Stimulated activated CD8-positive, alpha-beta memory T cell treated with anti-CD3 and anti-CD28 coated beads, Interleukin-15, amount 100 ng/mL, for 4 hours (primary cell): Measurements from ENCODE around the gene PFN4.
"Not testable (repeated sequence)": the region's sequence is repeated elsewhere in the genome, so short reads cannot be mapped to it uniquely, and the experiment has no call there.

ENCODE experiments used
- DNase-seq, 2 donors: peaks; one replicate each; pipeline ENCODE4 v3.0.0-alpha.2; 2020; ENCODE audit warnings: low read depth in 2 of 2

Gene PFN4

DNA sequence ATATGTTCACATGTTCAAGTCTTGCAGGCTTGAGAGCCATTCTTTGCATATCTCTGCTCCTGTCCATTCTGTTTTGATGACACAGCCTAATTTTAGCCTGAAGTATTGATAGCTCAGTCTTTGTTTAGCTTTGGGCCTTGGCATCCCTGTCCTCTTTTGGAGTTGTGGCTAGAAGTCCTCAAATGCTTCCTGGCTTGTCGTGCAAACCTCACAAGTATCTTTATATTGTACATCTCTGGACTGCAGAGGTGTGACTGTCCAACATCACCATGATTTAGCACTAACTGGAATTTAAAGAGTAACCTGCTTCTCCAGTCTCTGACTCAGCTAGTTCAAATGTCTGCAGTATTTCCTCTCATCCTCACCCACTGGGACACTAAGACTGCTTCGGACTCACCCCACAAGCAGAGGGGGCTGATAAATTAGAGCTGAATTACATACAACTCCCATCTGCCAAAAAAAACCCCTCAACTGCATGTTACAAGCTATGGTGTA lies 11.7 kb downstream of the PFN4 start:
- DNase-seq, result no peak

GRCh38 chr2:24110660-24111303 lies 12.4 kb downstream of the PFN4 start:
- no peak for DNase-seq

DNA sequence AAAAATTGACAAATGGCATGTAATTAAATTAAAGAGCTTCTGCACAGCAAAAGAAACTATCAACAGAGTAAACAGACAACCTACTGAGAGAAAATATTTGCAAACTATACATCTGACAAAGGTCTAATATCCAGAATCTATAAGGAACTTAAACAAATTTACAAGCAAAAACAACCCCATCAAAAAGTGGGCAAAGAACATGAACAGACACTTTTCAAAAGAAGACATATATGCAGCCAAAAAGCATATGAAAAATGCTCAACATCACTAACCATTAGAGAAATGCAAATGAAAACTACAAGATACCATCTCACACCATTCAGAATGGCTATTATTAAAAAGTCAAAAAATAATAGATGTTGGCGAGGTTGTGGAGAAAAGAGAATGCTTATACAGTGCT lies 13.7 kb downstream of the PFN4 start:
- not testable (repeated sequence) for DNase-seq

DNA sequence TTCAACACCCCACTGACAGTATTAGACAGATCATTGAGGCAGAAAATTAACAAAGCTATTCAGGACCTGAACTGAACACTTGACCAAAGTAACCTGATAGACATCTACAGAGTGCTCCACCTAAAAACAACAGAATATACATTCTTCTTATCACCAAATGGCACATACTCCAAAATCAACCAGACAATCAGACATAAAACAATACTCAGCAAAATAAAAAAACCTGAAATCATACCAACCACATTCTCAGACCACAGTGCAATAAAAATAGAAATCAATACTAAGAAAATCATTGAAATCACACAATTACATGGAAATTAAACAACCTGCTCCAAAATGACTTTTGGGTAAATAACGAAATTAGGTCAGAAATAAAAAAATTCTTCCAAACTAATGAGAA lies 15.8 kb downstream of the PFN4 start:
- no peak for DNase-seq

GRCh38 chr2:24106786-24107185 lies 16.3 kb downstream of the PFN4 start:
- no peak for DNase-seq

GRCh38 chr2:24105816-24106215 lies 17.3 kb downstream of the PFN4 start:
- DNase-seq, result no peak

- DNase-seq, result no peak
Measured at GRCh38 chr2:24104906-24105305, 18.2 kb downstream of the PFN4 start.

GRCh38 chr2:24104110-24104650 lies 19.0 kb downstream of the PFN4 start:
- DNase-seq, result no peak

DNA sequence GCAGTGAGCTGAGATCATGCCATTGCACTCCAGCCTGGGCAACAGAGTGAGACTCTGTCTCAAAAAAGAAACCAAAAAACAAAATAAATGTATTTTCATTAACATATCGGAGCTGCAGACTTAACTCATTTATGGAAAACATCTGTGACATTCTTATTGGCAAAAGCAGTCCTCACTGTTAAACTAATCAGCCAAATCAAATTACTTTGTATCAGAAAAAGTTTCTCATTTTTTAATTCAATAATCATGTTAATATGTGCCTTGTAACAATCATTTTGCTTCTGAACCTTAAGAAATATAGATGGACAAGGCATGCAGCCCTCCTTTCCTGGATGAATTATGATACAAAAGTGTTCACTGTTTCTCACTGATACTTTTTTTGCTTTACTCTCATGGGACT lies 20.5 kb downstream of the PFN4 start:
- DNase-seq, result no peak

- no peak for DNase-seq
Measured at GRCh38 chr2:24101992-24102391, 21.1 kb downstream of the PFN4 start.

DNA sequence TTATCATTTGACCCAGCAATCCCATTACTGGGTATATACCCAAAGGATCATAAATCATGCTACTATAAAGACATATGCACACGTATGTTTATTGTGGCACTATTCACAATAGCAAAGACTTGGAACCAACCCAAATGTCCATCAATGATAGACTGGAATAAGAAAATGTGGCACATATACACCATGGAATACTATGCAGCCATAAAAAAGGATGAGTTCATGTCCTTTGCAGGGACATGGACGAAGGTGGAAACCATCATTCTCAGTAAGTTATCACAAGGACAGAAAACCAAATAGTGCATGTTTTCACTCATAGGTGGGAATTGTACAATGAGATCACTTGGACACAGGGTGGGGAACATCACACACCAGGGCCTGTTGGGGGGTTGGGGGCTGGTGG lies 22.4 kb downstream of the PFN4 start:
- DNase-seq, result not testable (repeated sequence)

GRCh38 chr2:24095171-24095677 lies 27.9 kb downstream of the PFN4 start:
- not testable (repeated sequence) for DNase-seq

DNA sequence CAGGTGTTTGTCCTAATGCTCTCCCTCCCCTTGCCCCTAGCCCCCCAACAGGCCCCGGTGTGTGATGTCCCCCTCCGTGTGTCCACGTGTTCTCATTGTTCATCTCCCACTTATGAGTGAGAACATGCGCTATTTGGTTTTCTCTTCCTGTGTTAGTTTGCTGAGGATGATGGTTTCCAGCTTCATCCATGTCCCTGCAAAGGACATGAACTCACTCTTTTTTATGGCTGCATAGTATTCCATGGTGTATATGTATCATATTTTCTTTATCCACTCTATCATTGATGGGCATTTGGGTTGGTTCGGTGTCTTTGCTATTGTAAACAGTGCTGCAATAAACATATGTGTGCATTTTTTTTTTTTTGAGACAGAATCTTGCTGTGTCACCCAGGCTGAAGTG lies 29.9 kb downstream of the PFN4 start:
- DNase-seq, result not testable (repeated sequence)

GRCh38 chr2:24088821-24089359 lies 34.2 kb downstream of the PFN4 start:
- no peak for DNase-seq

GRCh38 chr2:24087032-24087431 lies 36.1 kb downstream of the PFN4 start:
- DNase-seq, result no peak

DNA sequence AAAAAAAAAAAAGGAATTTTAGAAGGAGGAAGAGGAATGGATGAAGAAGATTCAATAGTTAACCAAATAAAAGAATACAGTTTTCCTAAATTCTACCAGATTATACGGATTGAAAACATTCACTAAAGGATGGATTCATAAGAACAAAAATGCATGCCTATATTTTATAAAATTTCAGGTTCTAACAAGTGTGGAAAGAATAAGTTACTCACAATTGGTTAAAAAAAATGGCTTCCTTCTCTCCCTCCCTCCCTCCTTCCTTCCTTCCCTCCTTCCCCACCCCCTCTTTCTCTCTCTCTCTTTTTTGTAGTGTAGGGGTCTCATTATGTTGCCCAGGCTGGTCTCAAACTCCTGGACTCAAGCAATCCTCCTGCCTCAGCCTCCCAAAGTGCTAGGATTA lies 36.9 kb downstream of the PFN4 start:
- no peak for DNase-seq

- no peak for DNase-seq
Measured at GRCh38 chr2:24085200-24085489, 38.0 kb downstream of the PFN4 start.

GRCh38 chr2:24084386-24085199 lies 38.5 kb downstream of the PFN4 start, which contains the start of gene TP53I3:
Gene TP53I3 (minus strand): TSS chr2:24084834. CDS start chr2:24084326, 508 bp downstream.
- DNase-seq, result peak; percentile 41 to 60

GRCh38 chr2:24083567-24084385 lies 39.4 kb downstream of the PFN4 start:
- DNase-seq, result no peak

DNA sequence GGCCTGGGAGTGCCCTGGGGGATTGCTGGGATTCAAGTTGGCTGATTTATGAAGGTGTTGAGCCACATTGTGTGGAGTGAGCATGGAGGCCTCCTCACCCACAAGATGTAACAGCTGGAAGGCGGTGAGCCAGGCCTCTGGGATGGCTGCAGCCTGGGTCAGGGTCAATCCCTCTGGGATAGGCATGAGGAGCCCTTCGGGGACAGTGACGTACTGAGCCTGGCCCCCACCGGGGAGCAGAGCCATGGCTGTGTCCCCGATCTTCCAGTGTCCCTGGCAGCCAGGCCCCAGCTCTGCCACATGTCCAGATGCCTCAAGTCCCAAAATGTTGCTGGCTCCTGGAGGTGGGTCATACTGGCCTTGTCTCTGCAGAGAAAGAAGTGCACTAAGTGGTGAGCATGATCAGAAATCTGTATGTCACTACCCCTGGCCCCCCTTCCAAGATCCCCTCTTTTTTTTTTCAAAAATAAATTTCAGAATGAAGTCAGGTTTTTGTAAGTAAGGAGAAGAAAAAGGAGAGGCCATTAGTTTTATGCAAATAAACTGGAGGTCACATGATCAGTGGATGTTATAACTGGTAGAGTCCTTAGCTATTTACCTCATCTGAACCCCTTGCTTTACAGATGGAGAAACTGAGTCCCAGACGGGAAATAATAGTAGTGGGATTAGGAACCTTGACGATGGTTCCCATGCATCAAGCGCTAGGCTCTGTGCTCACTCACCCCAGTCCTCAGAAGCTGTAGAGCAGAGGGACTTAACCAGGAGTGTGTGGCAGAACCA lies 40.2 kb downstream of the PFN4 start:
- no peak for DNase-seq

GRCh38 chr2:24080701-24081100 lies 42.4 kb downstream of the PFN4 start:
- no peak for DNase-seq
